HG02571 (cell line): Measurements from ENCODE around the gene ZCWPW1.
"Not testable (repeated sequence)": the region's sequence is repeated elsewhere in the genome, so short reads cannot be mapped to it uniquely, and the experiment has no call there.

Experiments
- ATAC-seq: cut with Tn5 transposase; IDR thresholded peaks from one replicate; pipeline ENCODE4 v1.9.1; 2021; ENCODE audit warnings: mild to moderate bottlenecking, moderate library complexity; ENCODE audit not compliant: unreplicated experiment

The ZCWPW1 gene

GRCh38 chr7:100373870-100374598 lies 54.5 kb downstream of the ZCWPW1 start:
- not testable (repeated sequence) for ATAC-seq

- ATAC-seq, result no peak
These were observed 55.2 kb downstream of the ZCWPW1 start, which contains the start of gene PILRA for GRCh38 chr7:100373261-100373831. TSS of gene PILRA (plus strand) at chr7:100373487. CDS start at chr7:100373657, 170 bp downstream.

GRCh38 chr7:100372694-100373093 lies 55.8 kb downstream of the ZCWPW1 start:
- ATAC-seq, result no peak

GRCh38 chr7:100372256-100372655 lies 56.2 kb downstream of the ZCWPW1 start:
- no peak for ATAC-seq

GRCh38 chr7:100371561-100372171 lies 56.8 kb downstream of the ZCWPW1 start:
- no peak for ATAC-seq

GRCh38 chr7:100370746-100371145 lies 57.8 kb downstream of the ZCWPW1 start:
- ATAC-seq, result no peak

- no peak for ATAC-seq
These were observed 58.2 kb downstream of the ZCWPW1 start for GRCh38 chr7:100370303-100370702.

- ATAC-seq, result peak; percentile 52
These were observed 59.4 kb downstream of the ZCWPW1 start for GRCh38 chr7:100369105-100369504.

- no peak for ATAC-seq
These were observed 60.6 kb downstream of the ZCWPW1 start for GRCh38 chr7:100367676-100368613.

- ATAC-seq, result no peak
These were observed 61.3 kb downstream of the ZCWPW1 start for GRCh38 chr7:100367251-100367620.

GRCh38 chr7:100366411-100367250 lies 61.9 kb downstream of the ZCWPW1 start:
- ATAC-seq, result no peak

- not testable (repeated sequence) for ATAC-seq
These were observed 62.5 kb downstream of the ZCWPW1 start for GRCh38 chr7:100365998-100366367.

- ATAC-seq, result no peak
These were observed 64.0 kb downstream of the ZCWPW1 start for GRCh38 chr7:100364480-100364879.

GRCh38 chr7:100363797-100364196 lies 64.7 kb downstream of the ZCWPW1 start:
- not testable (repeated sequence) for ATAC-seq

GRCh38 chr7:100363098-100363497 lies 65.4 kb downstream of the ZCWPW1 start:
- no peak for ATAC-seq

GRCh38 chr7:100360135-100360854 lies 68.2 kb downstream of the ZCWPW1 start:
- ATAC-seq, result no peak

GRCh38 chr7:100358857-100359212 lies 69.7 kb downstream of the ZCWPW1 start:
- ATAC-seq, result no peak

- ATAC-seq, result no peak
These were observed 70.3 kb downstream of the ZCWPW1 start, which contains the start of gene PILRB for GRCh38 chr7:100358027-100358856. TSS of gene PILRB (plus strand) at chr7:100358117. CDS start at chr7:100358303, 186 bp downstream.

- no peak for ATAC-seq
These were observed 71.4 kb downstream of the ZCWPW1 start for GRCh38 chr7:100357131-100357561.
